A673 (cell line): ENCODE data around the gene KLHL28. TPM values are rescaled to one million over a fixed set of nuclear protein-coding genes. Genes with fewer than 3 reads are reported as not detected.

Source experiments
- BruUV-seq: library from RNA; stranded (reverse); fragments of 400-500 nt; replicated peaks from 2 replicates; lab custom pipeline; 2021; lab: Mats Ljungman, UMichigan
- CTCF ChIA-PET: fragments of 300-600 bp; sonication (Branson Sonifier 250); formaldehyde crosslinking; loops from one replicate; lab custom pipeline; 2022; ENCODE audit warnings: antibody characterized with exemption; lab: Charles Lee
- POLR2A ChIA-PET: fragments of 300-600 bp; sonication (Branson Sonifier 250); formaldehyde crosslinking; loops from one replicate; lab custom pipeline; 2022; ENCODE audit warnings: antibody characterized with exemption; ENCODE audit not compliant: low non-redundant PET; lab: Charles Lee
- DNase-seq: peaks from one replicate; pipeline ENCODE4 v3.0.0-alpha.2; 2015; ENCODE audit warnings: low spot score
- H3K27ac ChIP-seq: fragments of 200-600 bp; sonication (generic); 2 replicates; pipeline ENCODE4 v1.5.1; 2016; ENCODE audit warnings: mixed run types, low read depth, mild to moderate bottlenecking, mixed read lengths, antibody characterized with exemption, low read length; ENCODE audit not compliant: poor library complexity, severe bottlenecking
- H3K27me3 ChIP-seq: fragments of 200-600 bp; sonication (generic); replicated peaks from 2 replicates; pipeline ENCODE4 v1.6.1; 2017; ENCODE audit warnings: mixed run types, low read depth, mild to moderate bottlenecking, mixed read lengths, antibody characterized with exemption, low read length; ENCODE audit not compliant: insufficient read depth, poor library complexity
- H3K36me3 ChIP-seq: fragments of 200-600 bp; sonication (generic); 2 replicates; pipeline ENCODE4 v1.6.1; 2016; ENCODE audit warnings: mixed run types, mild to moderate bottlenecking, mixed read lengths, antibody characterized with exemption, low read length; ENCODE audit not compliant: insufficient read depth, poor library complexity, severe bottlenecking
- H3K4me1 ChIP-seq: fragments of 200-600 bp; sonication (generic); 2 replicates; pipeline ENCODE4 v1.6.1; 2017; ENCODE audit warnings: mixed run types, mild to moderate bottlenecking, mixed read lengths, antibody characterized with exemption, low read length; ENCODE audit not compliant: insufficient read depth, poor library complexity, severe bottlenecking
- H3K4me3 ChIP-seq: fragments of 200-600 bp; sonication (generic); 2 replicates; pipeline ENCODE4 v1.5.1; 2016; ENCODE audit warnings: low read depth, mixed run types, mild to moderate bottlenecking, mixed read lengths, low read length; ENCODE audit not compliant: poor library complexity, severe bottlenecking
- H3K9me3 ChIP-seq: fragments of 200-600 bp; sonication (generic); 2 replicates; pipeline ENCODE4 v1.6.1; 2016; ENCODE audit warnings: mixed run types, low read depth, mild to moderate bottlenecking, mixed read lengths, antibody characterized with exemption, low read length; ENCODE audit not compliant: poor library complexity, severe bottlenecking
- CTCF ChIP-seq: fragments of 300-800, 200-600 bp; sonication (generic); conservative IDR thresholded peaks from 2 replicates; pipeline ENCODE4 v1.5.1; 2017; ENCODE audit warnings: low read depth, mild to moderate bottlenecking, antibody characterized with exemption, low read length, moderate library complexity, mixed read lengths
- EZH2 ChIP-seq: fragments of 200-600 bp; sonication (generic); IDR thresholded peaks from 2 replicates; pipeline ENCODE4 v1.6.1; 2017; ENCODE audit warnings: borderline replicate concordance, low read depth, mild to moderate bottlenecking, mixed read lengths, antibody characterized with exemption, low read length; ENCODE audit not compliant: poor library complexity, severe bottlenecking
- intact Hi-C: fragments of 100-400 bp; cut with micrococcal nuclease; formaldehyde crosslinking; loops from one replicate; pipeline ENCODE4 v1.10.0; 2022; ENCODE audit not compliant: unreplicated experiment
- total RNA-seq: library from RNA; stranded (reverse); gene quantifications from 2 replicates; pipeline ENCODE4 v1.2.3, GENCODE V29; 2021

KLHL28 gene
- total RNA-seq, 1 experiment from 2014 or later = 10.0 TPM

- BruUV-seq = no TSS peak
- POLR2A ChIA-PET = no interaction called here
- CTCF ChIA-PET = no interaction called here
Measured at GRCh38 chr14:44928793-44929192, 33.0 kb downstream of the KLHL28 start.

GRCh38 chr14:44914849-44915248 is 46.9 kb downstream of the KLHL28 start:
- intact Hi-C loops = loop anchor here (1.0 to 10.0 kb wide), 3 partner anchors 217 to 610 kb away; partner anchors contain the start of gene FKBP3
- no peak for DNase-seq
- Histone ChIP-seq H3K4me1 (no peaks in the 10 kb centered on the region), H3K9me3 (no peaks in the 10 kb centered on the region), H3K27me3 (no peaks in the 10 kb centered on the region), H3K4me3 (no peak overlapping the region), H3K27ac (no peak overlapping the region), H3K36me3 (no peaks in the 10 kb centered on the region)
- BruUV-seq = no TSS peak
- CTCF ChIA-PET = no interaction called here
- TF ChIP-seq CTCF (no peak), EZH2 (no peak)
- POLR2A ChIA-PET = no interaction called here

More at GRCh38 chr14:44928793-44929192, 33.0 kb downstream of the KLHL28 start:
- TF ChIP-seq EZH2 (no peak), CTCF (no peak)
- Histone ChIP-seq H3K9me3 (no peaks in the 10 kb centered on the region), H3K27ac (no peak overlapping the region), H3K27me3 (no peaks in the 10 kb centered on the region), H3K36me3 (peaks cover 8% of the 10 kb centered on the region), H3K4me3 (no peak overlapping the region), H3K4me1 (no peaks in the 10 kb centered on the region)
- DNase-seq = no peak
- intact Hi-C loops = no loop called here

GRCh38 chr14:44912041-44912869 is 49.5 kb downstream of the KLHL28 start:
- Histone ChIP-seq H3K36me3 (no peaks in the 10 kb centered on the region), H3K4me3 (no peak overlapping the region), H3K27ac (no peak overlapping the region), H3K9me3 (no peaks in the 10 kb centered on the region), H3K4me1 (no peaks in the 10 kb centered on the region), H3K27me3 (no peaks in the 10 kb centered on the region)
- intact Hi-C loops = loop anchor here (5.0 to 10.0 kb wide), 2 partner anchors 220 to 613 kb away; partner anchors contain the start of gene FKBP3
- TF ChIP-seq CTCF = no peak
- TF ChIP-seq EZH2 = no peak
- no TSS peak for BruUV-seq
- no peak for DNase-seq
- CTCF ChIA-PET = no interaction called here
- POLR2A ChIA-PET = interaction anchor here (0.6 kb wide), 1 partner anchor 174 kb away, joined by 8 read pairs; no protein-coding TSS in a partner anchor
